H1 (cell line): ENCODE measurements around the gene CAMKMT. TPM values are rescaled to one million over a fixed set of nuclear protein-coding genes. Genes with fewer than 3 reads are reported as not detected.

ENCODE experiments used
- CTCF ChIA-PET: fragments of 300-600 bp; sonication (Branson Sonifier 250); formaldehyde crosslinking; loops from one replicate; lab custom pipeline; 2021; ENCODE audit not compliant: partially characterized antibody; lab: Charles Lee
- POLR2A ChIA-PET: fragments of 300-600 bp; sonication (Branson Sonifier 250); formaldehyde crosslinking; loops from one replicate; lab custom pipeline; 2021; ENCODE audit warnings: inconsistent platforms; ENCODE audit not compliant: partially characterized antibody; lab: Charles Lee
- DNase-seq, 2 experiments: peaks; one replicate each; pipeline versions ENCODE4 v3.0.0 to v3.0.0-alpha.2; 2010 to 2022; ENCODE audit warnings: low spot score in 2 of 2, low read depth in 1 of 2, mixed read lengths in 1 of 2
- FAIRE-seq: peaks from 2 replicates; lab custom pipeline; 2011; peaks lifted over from hg19 to GRCh38; lab: Jason Lieb, UNC
- H2AFZ ChIP-seq: 2 replicates; pipeline ENCODE4 v1.8.1; 2012; ENCODE audit warnings: low read length, inconsistent platforms
- H2AK5ac ChIP-seq: 2 replicates; pipeline ENCODE4 v1.6.1; 2013; ENCODE audit warnings: low read depth, low read length
- H2BK120ac ChIP-seq: replicated peaks from 2 replicates; pipeline ENCODE3; 2013; ENCODE audit warnings: low read depth, low read length, inconsistent platforms
- H2BK12ac ChIP-seq: 2 replicates; pipeline ENCODE4 v1.6.1; 2013; ENCODE audit warnings: low read depth, low read length
- H2BK15ac ChIP-seq: 2 replicates; pipeline ENCODE4 v1.6.1; 2013; ENCODE audit warnings: low read length
- H2BK20ac ChIP-seq: 2 replicates; pipeline ENCODE4 v1.6.1; 2013; ENCODE audit warnings: low read length
- H2BK5ac ChIP-seq: 2 replicates; pipeline ENCODE4 v1.6.1; 2013; ENCODE audit warnings: low read depth, low read length
- H3K14ac ChIP-seq: 2 replicates; pipeline ENCODE4 v1.6.1; 2013; ENCODE audit warnings: inconsistent platforms; ENCODE audit not compliant: insufficient read length
- H3K18ac ChIP-seq: 2 replicates; pipeline ENCODE4 v1.6.1; 2013; ENCODE audit warnings: low read length; ENCODE audit errors: extremely low read depth
- H3K23ac ChIP-seq: 2 replicates; pipeline ENCODE4 v1.6.1; 2013; ENCODE audit warnings: inconsistent platforms; ENCODE audit not compliant: insufficient read length
- H3K23me2 ChIP-seq: 2 replicates; pipeline ENCODE4 v1.6.1; 2013; ENCODE audit warnings: low read depth, low read length
- H3K27ac ChIP-seq: 2 replicates; pipeline ENCODE4 v1.6.1; 2011; ENCODE audit warnings: low read depth, low read length, inconsistent platforms
- H3K27me3 ChIP-seq, 4 experiments: replicated peaks in 1 of 4; 1 replicate in 1 of 4; 2 replicates in 3 of 4; pipeline versions ENCODE4 v1.6.1 to v1.8.1; 2011 to 2013; ENCODE audit warnings: low read length in 3 of 4, mild to moderate bottlenecking in 3 of 4, inconsistent platforms in 2 of 4, mixed read lengths in 2 of 4, moderate library complexity in 1 of 4; ENCODE audit not compliant: control insufficient read depth in 3 of 4, insufficient read depth in 3 of 4; ENCODE audit errors: extremely low read depth in 1 of 4
- H3K36me3 ChIP-seq, 4 experiments: 2 replicates each; pipeline versions ENCODE4 v1.6.1 to v1.8.1; 2011 to 2013; ENCODE audit warnings: mild to moderate bottlenecking in 4 of 4, low read length in 3 of 4, moderate library complexity in 2 of 4, control low read depth in 1 of 4, inconsistent platforms in 1 of 4; ENCODE audit not compliant: insufficient read depth in 4 of 4, control insufficient read depth in 2 of 4
- H3K4ac ChIP-seq: replicated peaks from 2 replicates; pipeline ENCODE3; 2013; ENCODE audit warnings: low read length, low read depth, mixed read lengths, inconsistent platforms; ENCODE audit not compliant: insufficient read length
- H3K4me1 ChIP-seq, 4 experiments: replicated peaks in 1 of 4; 1 replicate in 1 of 4; 2 replicates in 3 of 4; pipeline versions ENCODE4 v1.6.1 to v1.8.1; 2011 to 2013; ENCODE audit warnings: low read length in 3 of 4, inconsistent platforms in 2 of 4, mixed read lengths in 1 of 4; ENCODE audit not compliant: insufficient read depth in 4 of 4, control insufficient read depth in 3 of 4
- H3K4me2 ChIP-seq, 2 experiments: 2 replicates each; pipeline versions ENCODE4 v1.6.1 to v1.8.1; 2011 to 2013; ENCODE audit warnings: low read depth in 2 of 2, low read length in 2 of 2, control low read depth in 1 of 2, inconsistent platforms in 1 of 2, mild to moderate bottlenecking in 1 of 2; ENCODE audit not compliant: insufficient read depth in 1 of 2
- H3K4me3 ChIP-seq, 4 experiments: fragments of 200-600, 300-600 bp in 1 of 4; sonication (generic), shearing (Covaris generic), sonication (Bioruptor Twin) in 1 of 4; 2 replicates each; pipeline versions ENCODE4 v1.5.1 to v1.8.1; 2011 to 2016; ENCODE audit warnings: low read length in 4 of 4, low read depth in 3 of 4, control low read depth in 2 of 4, inconsistent platforms in 2 of 4, mild to moderate bottlenecking in 2 of 4, mixed read lengths in 1 of 4, moderate library complexity in 1 of 4; ENCODE audit not compliant: insufficient read depth in 2 of 4; ENCODE audit errors: extremely low read depth in 1 of 4
- H3K56ac ChIP-seq: replicated peaks from 2 replicates; pipeline ENCODE3; 2013; ENCODE audit warnings: low read depth, mild to moderate bottlenecking, mixed read lengths, low read length, inconsistent platforms; ENCODE audit not compliant: insufficient read length
- H3K79me1 ChIP-seq: 2 replicates; pipeline ENCODE4 v1.6.1; 2013; ENCODE audit warnings: low read depth, low read length, control low read depth
- H3K79me2 ChIP-seq, 2 experiments: 2 replicates each; pipeline versions ENCODE4 v1.6.1 to v1.8.1; 2012 to 2013; ENCODE audit warnings: low read length in 2 of 2, mild to moderate bottlenecking in 2 of 2, inconsistent platforms in 1 of 2; ENCODE audit not compliant: insufficient read depth in 2 of 2, control insufficient read depth in 1 of 2
- H3K9ac ChIP-seq, 4 experiments: replicated peaks in 1 of 4; 1 replicate in 1 of 4; 2 replicates in 3 of 4; pipeline versions ENCODE4 v1.6.1 to v1.8.1; 2011 to 2013; ENCODE audit warnings: low read depth in 3 of 4, low read length in 3 of 4, control low read depth in 2 of 4, mild to moderate bottlenecking in 2 of 4, moderate library complexity in 2 of 4, inconsistent platforms in 1 of 4; ENCODE audit errors: extremely low read depth in 1 of 4
- H3K9me3 ChIP-seq, 2 experiments: 2 replicates each; pipeline versions ENCODE4 v1.6.1 to v1.8.1; 2012 to 2013; ENCODE audit warnings: mild to moderate bottlenecking in 2 of 2, moderate library complexity in 2 of 2, control low read depth in 1 of 2, inconsistent platforms in 1 of 2, low read depth in 1 of 2, low read length in 1 of 2, mixed read lengths in 1 of 2; ENCODE audit not compliant: insufficient read depth in 2 of 2
- H4K20me1 ChIP-seq, 2 experiments: replicated peaks in 1 of 2; 2 replicates each; pipeline versions ENCODE3 to v1.8.1; 2011 to 2013; ENCODE audit warnings: inconsistent platforms in 2 of 2, low read length in 2 of 2, mild to moderate bottlenecking in 1 of 2; ENCODE audit not compliant: insufficient read depth in 2 of 2, control insufficient read depth in 1 of 2
- H4K5ac ChIP-seq: 2 replicates; pipeline ENCODE4 v1.6.1; 2013; ENCODE audit warnings: low read length, low read depth, mixed read lengths, inconsistent platforms; ENCODE audit not compliant: insufficient read length
- H4K8ac ChIP-seq: 2 replicates; pipeline ENCODE4 v1.8.0; 2013; ENCODE audit warnings: mild to moderate bottlenecking, moderate library complexity, low read length, inconsistent platforms; ENCODE audit not compliant: insufficient read depth; ENCODE audit errors: extremely low read depth
- H4K91ac ChIP-seq: replicated peaks from 2 replicates; pipeline ENCODE3; 2013; ENCODE audit warnings: low read length, mixed read lengths, inconsistent platforms; ENCODE audit not compliant: insufficient read length
- BRCA1 ChIP-seq: IDR thresholded peaks from 2 replicates; pipeline ENCODE4 v1.6.1; 2012; ENCODE audit warnings: low read depth, low read length, improper control_type of control experiment
- CBX5 ChIP-seq: fragments of 300-800, 300-1000 bp; sonication (generic); IDR thresholded peaks from 2 replicates; pipeline ENCODE4 v1.7.1; 2016; ENCODE audit warnings: antibody characterized with exemption, low read length, low read depth
- CEBPB ChIP-seq: IDR thresholded peaks from 2 replicates; pipeline ENCODE4 v1.6.1; 2012; ENCODE audit warnings: low read depth, low read length
- EGR1 ChIP-seq: IDR thresholded peaks from 2 replicates; pipeline ENCODE4 v1.6.1; 2011; ENCODE audit warnings: low read depth, low read length, borderline replicate concordance
- HDAC2 ChIP-seq, 2 experiments: fragments of 300-600 bp in 1 of 2; sonication (generic) in 1 of 2; IDR thresholded peaks; 2 replicates each; pipeline ENCODE4 v1.6.1; 2011 to 2012; ENCODE audit warnings: low read depth in 2 of 2, low read length in 2 of 2, mild to moderate bottlenecking in 2 of 2, moderate library complexity in 2 of 2, borderline replicate concordance in 1 of 2, inconsistent platforms in 1 of 2
- KDM1A ChIP-seq: fragments of 200-600, 300-600 bp; sonication (generic); IDR thresholded peaks from 2 replicates; pipeline ENCODE4 v1.7.1; 2016; ENCODE audit warnings: mild to moderate bottlenecking, low read length, borderline replicate concordance
- NANOG ChIP-seq: IDR thresholded peaks from 2 replicates; pipeline ENCODE4 v1.6.1; 2011; ENCODE audit warnings: low read length, low read depth, mild to moderate bottlenecking, inconsistent platforms; ENCODE audit not compliant: insufficient read depth, poor library complexity, severe bottlenecking
- POLR2A ChIP-seq, 2 experiments: IDR thresholded peaks; 1 replicate in 1 of 2; 2 replicates in 1 of 2; pipeline ENCODE4 v1.6.1; 2011; ENCODE audit warnings: low read depth in 2 of 2, low read length in 2 of 2, mild to moderate bottlenecking in 2 of 2; ENCODE audit errors: control extremely low read depth in 1 of 2
- SIRT6 ChIP-seq: IDR thresholded peaks from one replicate; pipeline ENCODE4 v1.7.1; 2012; ENCODE audit warnings: low read length, inconsistent platforms
- YY1 ChIP-seq: IDR thresholded peaks from 2 replicates; pipeline ENCODE4 v1.6.1; 2011; ENCODE audit warnings: low read depth, mild to moderate bottlenecking, low read length
- polyA plus RNA-seq, 7 experiments: library from polyadenylated mRNA; depleted of rRNA in 3 of 7; stranded (reverse) in 5 of 7; unstranded in 2 of 7; fragments of >200 nt in 5 of 7; fragments of 200-250 nt in 2 of 7; gene quantifications; 1 replicate in 5 of 7; 2 replicates in 1 of 7; 4 replicates in 1 of 7; pipeline versions ENCODE4 v1.2.1 to v1.2.3, GENCODE V29; 2011 to 2013; ENCODE audit warnings: missing spikeins in 2 of 7, mixed read lengths in 2 of 7
- total RNA-seq: library from RNA; stranded (reverse); fragmentation: NEBNext Ultra II Directional; extraction: Animal tissue kit (Norgen Biotek cat#: 25700); gene quantifications from 2 replicates; pipeline ENCODE4 v1.2.1, GENCODE V29; 2021
- TF ChIP-seq, protein P1 (sequence below), 3 experiments: IDR thresholded peaks; 1 replicate in 2 of 3; 2 replicates in 1 of 3; pipeline versions ENCODE4 v1.5.1 to v1.6.1; 2011; ENCODE audit warnings: low read length in 3 of 3, mild to moderate bottlenecking in 3 of 3, inconsistent platforms in 2 of 3, low read depth in 1 of 3, moderate library complexity in 1 of 3; ENCODE audit not compliant: insufficient read depth in 1 of 3; ENCODE audit errors: control extremely low read depth in 1 of 3
- TF ChIP-seq, protein P2 (sequence below): IDR thresholded peaks from 2 replicates; pipeline ENCODE4 v1.6.1; 2012; ENCODE audit warnings: inconsistent platforms

CAMKMT gene
- total and polyA plus RNA-seq, 2 of the 8 experiments (the other 6 are each of a cell fraction or from before 2014, with no cell fraction given) = 14.7 to 22.4 TPM

DNA sequence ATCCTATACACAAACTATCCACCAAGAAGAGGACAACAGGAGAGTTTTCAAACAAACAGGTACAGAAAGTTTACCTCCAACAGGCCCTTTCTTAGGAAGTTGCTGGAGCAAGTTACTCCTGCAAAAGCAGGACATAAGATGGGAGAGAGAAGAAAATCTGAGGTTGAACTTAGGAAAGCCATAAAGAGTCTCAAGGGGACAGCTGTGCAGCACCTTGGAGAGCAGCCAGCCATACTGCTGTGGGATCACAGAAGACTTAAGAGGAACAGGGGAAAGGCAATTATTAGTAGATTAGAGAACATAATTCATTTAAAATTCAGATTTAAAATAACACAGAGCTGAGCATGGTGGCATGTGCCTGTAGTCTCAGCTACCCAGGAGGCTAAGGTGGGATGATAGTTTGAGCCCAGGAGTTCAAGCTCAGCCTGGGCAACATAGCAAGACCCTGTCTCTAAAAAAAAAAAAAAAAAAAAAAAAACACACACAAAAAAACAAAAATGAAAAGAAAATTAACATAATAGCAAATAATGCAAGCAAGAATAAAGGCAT is 431.6 kb downstream of the CAMKMT start:
- Histone ChIP-seq H3K4ac (no peak overlapping the region), H3K27ac (no peak overlapping the region), H3K36me3 (peaks cover 0 to 7% (median 2%) of the 10 kb centered on the region in 4 experiments; a peak in 2 of 8 replicates), H3K9ac (no peak overlapping the region), H3K4me1 (peaks cover 9 to 23% (median 16%) of the 10 kb centered on the region in 4 experiments), H3K27me3 (no peaks in the 10 kb centered on the region; a peak in 3 of 7 replicates), H3K56ac (no peak overlapping the region), H3K18ac (peak overlapping the region; percentile 5; the same call in 1 of the 2 replicates), H3K4me2 (no peak overlapping the region), H4K91ac (no peak overlapping the region), H2BK12ac (no peak overlapping the region), H3K23ac (no peak overlapping the region), H2BK20ac (no peak overlapping the region), H3K23me2 (no peaks in the 10 kb centered on the region), H2BK15ac (no peak overlapping the region), H2BK120ac (no peak overlapping the region), H2AK5ac (no peak overlapping the region), H2BK5ac (no peak overlapping the region), H4K20me1 (no peaks in the 10 kb centered on the region), H4K8ac (no peak overlapping the region), H4K5ac (no peak overlapping the region), H3K79me1 (no peaks in the 10 kb centered on the region), H3K4me3 (no peak overlapping the region), H2AFZ (no peak overlapping the region), H3K79me2 (no peaks in the 10 kb centered on the region), H3K14ac (no peak overlapping the region), H3K9me3 (peaks cover 6 to 7% of the 10 kb centered on the region in 2 experiments; a peak in 3 of 4 replicates)
- ChIA-PET CTCF (no interaction called here), POLR2A (interaction anchor here (7.7 kb wide), 1 partner anchor 9 kb away, joined by 84 read pairs; no protein-coding TSS in a partner anchor)
- FAIRE-seq (no peak), DNase-seq (peak in 1 of 2 experiments; percentile 59)
- TF ChIP-seq BRCA1 (no peak), YY1 (no peak), EGR1 (no peak), POLR2A (IDR thresholded peaks at IDR 0.05; ENCODE audit: control extremely low read depth in 1 of 2, low read depth in 2 of 2, low read length in 2 of 2) (no peak), HDAC2 (IDR thresholded peaks at IDR 0.05; ENCODE audit: borderline replicate concordance in 1 of 2, low read depth in 2 of 2, low read length in 2 of 2) (peak in 1 of 2 experiments; percentile 77; a peak in 1 of 4 replicates), NANOG (no peak), KDM1A (peak; percentile 88; the same call in 1 of the 2 replicates), CBX5 (no peak), CEBPB (no peak), SIRT6 (no peak)
- TF ChIP-seq, protein P1, sequence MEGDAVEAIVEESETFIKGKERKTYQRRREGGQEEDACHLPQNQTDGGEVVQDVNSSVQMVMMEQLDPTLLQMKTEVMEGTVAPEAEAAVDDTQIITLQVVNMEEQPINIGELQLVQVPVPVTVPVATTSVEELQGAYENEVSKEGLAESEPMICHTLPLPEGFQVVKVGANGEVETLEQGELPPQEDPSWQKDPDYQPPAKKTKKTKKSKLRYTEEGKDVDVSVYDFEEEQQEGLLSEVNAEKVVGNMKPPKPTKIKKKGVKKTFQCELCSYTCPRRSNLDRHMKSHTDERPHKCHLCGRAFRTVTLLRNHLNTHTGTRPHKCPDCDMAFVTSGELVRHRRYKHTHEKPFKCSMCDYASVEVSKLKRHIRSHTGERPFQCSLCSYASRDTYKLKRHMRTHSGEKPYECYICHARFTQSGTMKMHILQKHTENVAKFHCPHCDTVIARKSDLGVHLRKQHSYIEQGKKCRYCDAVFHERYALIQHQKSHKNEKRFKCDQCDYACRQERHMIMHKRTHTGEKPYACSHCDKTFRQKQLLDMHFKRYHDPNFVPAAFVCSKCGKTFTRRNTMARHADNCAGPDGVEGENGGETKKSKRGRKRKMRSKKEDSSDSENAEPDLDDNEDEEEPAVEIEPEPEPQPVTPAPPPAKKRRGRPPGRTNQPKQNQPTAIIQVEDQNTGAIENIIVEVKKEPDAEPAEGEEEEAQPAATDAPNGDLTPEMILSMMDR (IDR thresholded peaks at IDR 0.05; ENCODE audit: control extremely low read depth in 1 of 3, insufficient read depth in 1 of 3, low read depth in 1 of 3, low read length in 3 of 3) = no peak
- TF ChIP-seq, protein P2, sequence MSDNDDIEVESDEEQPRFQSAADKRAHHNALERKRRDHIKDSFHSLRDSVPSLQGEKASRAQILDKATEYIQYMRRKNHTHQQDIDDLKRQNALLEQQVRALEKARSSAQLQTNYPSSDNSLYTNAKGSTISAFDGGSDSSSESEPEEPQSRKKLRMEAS = no peak
